Right renal cortex interstitium (tissue), 3 donors: ENCODE measurements around the gene MACROD2. TPM values are rescaled to one million over a fixed set of nuclear protein-coding genes. Genes with fewer than 3 reads are reported as not detected.
"Not testable (repeated sequence)": the region's sequence is repeated elsewhere in the genome, so short reads cannot be mapped to it uniquely, and the experiment has no call there.

ENCODE experiments used
- DNase-seq, 3 donors: peaks; one replicate each; pipeline ENCODE4 v3.0.0-alpha.2; 2013; ENCODE audit warnings: low read depth in 3 of 3, low spot score in 2 of 3
- polyA plus RNA-seq, 3 donors: library from polyadenylated mRNA; unstranded; fragments of 120-200 nt; gene quantifications; one replicate each; pipeline ENCODE4 v1.2.1, GENCODE V29; 2013; ENCODE audit not compliant: insufficient read length in 3 of 3

Gene MACROD2
- polyA plus RNA-seq, 3 donors = 14.4 to 15.6 (median 14.5) TPM

DNA sequence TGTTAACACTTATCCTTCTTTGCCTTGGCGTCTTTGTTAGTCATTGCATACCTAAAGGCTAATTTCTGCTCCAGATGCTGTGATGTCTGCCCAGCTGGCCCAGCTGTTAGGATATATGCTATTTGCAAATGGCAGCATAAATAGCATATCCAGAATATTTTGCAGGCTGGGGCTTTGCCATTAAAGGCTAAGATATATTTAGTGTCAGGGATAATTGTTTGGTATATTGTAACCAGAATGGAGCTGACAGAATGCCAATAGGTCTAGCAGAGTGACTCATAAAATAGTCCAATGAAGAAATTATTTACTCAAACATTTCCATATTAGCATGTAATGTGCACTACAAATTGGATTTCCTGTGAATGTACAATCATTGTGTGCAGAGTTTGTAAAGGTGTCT lies 926.2 kb downstream of the MACROD2 start:
- DNase-seq = no peak

GRCh38 chr20:14922503-14923267 lies 927.4 kb downstream of the MACROD2 start:
- no peak for DNase-seq

DNA sequence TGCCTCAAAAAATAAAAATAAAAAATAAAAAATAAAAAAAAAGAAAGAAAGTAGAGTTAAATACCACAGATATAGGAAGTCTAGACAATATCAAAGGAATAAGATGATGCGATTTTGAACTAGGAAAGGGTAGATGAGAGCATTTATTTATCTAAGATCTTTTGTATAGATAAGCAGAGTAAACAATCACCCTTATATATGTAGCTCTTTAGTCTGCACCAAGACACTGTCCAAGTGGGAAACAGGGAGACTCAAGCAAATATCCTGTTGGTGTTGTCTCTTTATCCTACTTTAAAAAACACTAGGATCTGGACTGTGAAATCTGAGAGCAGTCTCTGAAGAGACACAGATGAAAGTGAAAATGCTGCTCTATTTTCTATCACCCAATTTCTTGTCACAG lies 929.1 kb downstream of the MACROD2 start:
- DNase-seq = no peak

GRCh38 chr20:14925300-14925699 lies 930.0 kb downstream of the MACROD2 start:
- no peak for DNase-seq

- not testable (repeated sequence) for DNase-seq
Observed at GRCh38 chr20:14926436-14926835, 931.1 kb downstream of the MACROD2 start.

- DNase-seq = no peak
Observed at GRCh38 chr20:14928083-14928482, 932.8 kb downstream of the MACROD2 start.

GRCh38 chr20:14929388-14929787 lies 934.1 kb downstream of the MACROD2 start:
- no peak for DNase-seq

GRCh38 chr20:14932040-14932439 lies 936.7 kb downstream of the MACROD2 start:
- no peak for DNase-seq

DNA sequence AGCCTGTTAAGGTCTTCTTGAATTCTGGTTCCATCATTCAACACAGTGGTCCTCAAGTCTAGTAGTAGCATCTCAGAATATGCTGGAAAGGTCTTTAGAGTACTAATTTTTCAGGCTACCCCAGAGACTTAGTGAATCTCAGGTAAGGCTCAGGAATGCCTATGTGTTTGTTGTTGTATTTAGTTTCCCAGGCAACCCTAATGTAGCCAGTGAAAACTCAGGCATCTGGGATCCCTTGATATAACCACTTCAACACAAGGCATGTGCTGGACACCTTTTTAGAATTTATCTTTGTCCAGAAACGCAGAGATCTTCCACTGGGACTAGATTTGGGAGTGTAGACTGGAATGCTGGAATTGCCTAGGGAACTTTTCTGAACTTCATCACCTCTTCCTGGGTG lies 940.0 kb downstream of the MACROD2 start:
- no peak for DNase-seq

DNA sequence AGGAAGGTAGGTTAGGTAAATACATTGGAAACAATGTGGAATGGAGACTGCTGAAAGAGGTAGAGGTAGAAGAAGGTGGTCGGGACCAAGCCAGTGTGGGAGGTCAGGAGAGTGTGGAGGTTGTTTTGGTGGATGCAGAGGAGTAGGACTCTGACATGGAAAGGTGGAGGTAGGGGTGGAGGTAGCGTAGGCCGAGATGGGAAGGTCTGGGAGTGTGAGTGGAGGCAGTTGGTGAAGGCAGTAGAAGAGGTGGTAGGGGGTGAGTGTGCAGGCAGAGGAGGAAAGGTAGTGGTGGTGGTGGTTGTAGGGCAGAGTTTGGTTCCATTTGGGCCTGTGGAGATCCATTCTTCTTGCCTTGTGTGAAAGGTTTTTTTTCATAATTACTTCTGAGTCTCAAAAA lies 941.7 kb downstream of the MACROD2 start:
- DNase-seq = no peak

- no peak for DNase-seq
Observed at GRCh38 chr20:14937846-14938245, 942.5 kb downstream of the MACROD2 start.

DNA sequence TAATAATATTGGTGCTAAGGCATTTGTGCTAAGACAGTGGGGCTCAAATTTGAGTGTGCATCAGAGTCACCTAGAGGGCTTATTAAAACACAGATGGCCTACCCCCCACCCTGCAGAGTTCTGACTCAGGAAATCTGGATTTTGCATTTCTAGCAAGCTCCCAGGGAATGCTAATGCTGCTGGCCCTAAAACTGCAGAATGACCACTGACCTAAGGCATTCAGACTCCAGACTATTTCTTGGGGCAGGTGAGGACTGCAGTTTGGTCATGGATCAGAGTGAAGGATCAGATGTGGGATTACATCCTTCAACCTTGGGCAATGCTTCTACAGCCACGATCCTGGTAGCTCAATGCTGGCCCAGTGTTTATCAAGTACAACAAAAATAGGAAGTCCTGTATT lies 952.2 kb downstream of the MACROD2 start:
- DNase-seq = no peak

GRCh38 chr20:14947946-14948345 lies 952.6 kb downstream of the MACROD2 start:
- DNase-seq = no peak

DNA sequence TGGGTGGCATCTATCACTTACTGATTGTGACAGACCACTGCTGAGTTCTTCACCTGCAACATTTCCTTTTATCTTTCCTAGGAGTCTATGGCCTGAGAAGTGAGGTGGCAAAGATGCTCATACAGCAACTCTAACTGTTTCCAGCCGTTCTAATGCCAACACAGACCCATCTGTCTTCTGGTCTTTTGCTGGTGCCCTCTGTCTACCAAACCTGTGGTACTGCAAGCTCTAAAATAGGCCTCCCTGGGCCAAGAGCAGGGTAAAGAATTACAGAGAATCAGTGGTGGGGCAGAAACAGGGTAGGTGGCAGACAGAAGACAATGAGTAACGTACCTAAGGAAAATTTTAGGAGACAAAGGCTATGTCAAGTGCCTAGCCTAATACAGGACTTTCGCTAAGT lies 953.1 kb downstream of the MACROD2 start:
- no peak for DNase-seq

DNA sequence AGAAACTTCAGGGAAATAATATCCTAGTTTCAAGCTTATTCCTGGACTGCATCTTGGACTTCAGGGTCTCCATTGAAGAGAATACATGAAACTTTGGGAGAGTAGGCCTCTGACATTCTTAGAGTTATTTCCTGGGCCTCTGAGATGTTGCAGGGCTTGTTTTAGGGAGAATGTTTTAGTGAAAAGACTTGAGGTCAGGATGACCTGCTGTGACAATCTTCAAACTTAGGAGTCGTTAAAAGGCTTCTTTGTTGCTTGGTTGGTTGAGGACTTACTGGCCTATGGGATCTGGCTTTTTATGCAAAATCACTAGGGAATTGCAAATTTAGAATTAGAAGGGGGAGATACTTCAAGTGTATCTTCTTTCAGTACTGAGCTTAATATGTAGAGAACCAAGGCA lies 955.3 kb downstream of the MACROD2 start:
- no peak for DNase-seq

DNA sequence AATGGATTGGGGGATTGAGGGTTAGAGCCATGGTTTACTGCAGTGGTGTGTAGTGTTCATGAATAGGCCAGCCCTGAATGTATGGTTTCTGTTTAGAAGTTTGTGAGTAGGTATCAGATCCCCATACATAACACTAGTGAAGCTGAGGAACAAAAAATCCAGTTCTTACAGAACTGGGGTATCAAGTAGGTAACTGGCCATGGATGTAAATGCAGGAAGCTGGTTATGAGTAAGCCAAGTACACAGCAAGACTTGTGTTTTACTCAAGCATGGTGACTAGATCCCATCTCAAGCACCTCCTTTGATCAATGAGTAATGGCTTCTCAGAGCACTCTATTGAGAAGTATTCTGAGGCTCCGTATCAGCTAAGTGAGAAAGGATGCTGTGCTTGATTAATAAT lies 955.8 kb downstream of the MACROD2 start:
- no peak for DNase-seq

- no peak for DNase-seq
Observed at GRCh38 chr20:14951707-14952418, 956.5 kb downstream of the MACROD2 start.

DNA sequence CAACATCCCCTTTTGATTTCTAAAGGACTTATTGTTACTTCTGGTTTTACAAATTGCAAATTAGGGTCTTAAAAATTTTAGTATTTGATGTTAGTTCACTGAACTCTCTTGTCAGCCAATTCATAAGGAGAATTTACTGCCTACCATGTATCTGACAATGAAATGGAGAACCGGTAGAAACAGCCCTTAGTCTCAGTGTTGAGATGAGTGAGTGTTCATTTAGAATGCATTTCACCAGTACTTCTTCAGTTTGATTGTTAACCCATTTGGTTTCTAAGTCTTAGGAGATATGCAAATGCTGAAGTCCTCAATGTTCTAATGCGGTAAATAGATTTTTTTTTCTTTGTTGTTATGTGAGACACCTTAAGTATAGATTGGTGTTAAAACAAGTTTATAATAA lies 958.4 kb downstream of the MACROD2 start:
- DNase-seq = no peak

DNA sequence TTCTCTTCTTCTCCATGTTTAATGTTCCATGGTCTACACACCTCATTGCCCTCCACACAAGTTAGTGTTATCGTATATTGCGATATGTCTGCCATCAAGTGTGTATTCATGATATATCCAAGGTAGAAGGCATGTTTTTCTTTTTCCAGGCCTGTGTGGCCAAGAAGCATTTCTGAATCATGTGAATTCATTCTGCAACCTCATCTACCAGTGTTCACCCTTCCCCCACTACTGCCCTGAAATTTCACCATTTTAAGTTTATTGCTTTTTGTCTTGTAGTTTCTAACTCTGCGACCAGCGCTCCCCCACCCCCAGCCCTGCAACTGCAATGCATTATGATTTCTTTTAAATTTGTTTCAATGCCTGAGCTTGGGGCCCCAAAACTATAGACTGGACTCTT lies 960.1 kb downstream of the MACROD2 start:
- no peak for DNase-seq

DNA sequence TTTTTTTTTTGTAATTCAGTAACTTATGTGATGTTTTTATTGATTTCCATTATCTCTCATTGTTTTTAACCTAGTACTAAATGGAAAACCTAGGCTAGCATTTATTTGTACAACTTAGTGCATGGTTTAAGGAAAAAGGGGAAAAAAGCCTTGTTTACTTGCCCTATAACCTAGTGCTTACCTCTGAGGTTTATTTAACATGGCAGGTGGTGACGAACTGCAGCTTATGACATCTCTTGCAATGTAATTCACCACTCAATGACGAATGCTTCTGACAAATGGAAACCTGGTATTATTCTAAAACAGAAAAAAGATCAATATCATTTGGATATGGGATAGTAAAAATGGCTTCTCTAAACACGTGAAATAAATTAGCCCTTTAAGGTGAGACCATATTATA lies 960.7 kb downstream of the MACROD2 start:
- DNase-seq = no peak

GRCh38 chr20:14956538-14956937 lies 961.2 kb downstream of the MACROD2 start:
- no peak for DNase-seq

DNA sequence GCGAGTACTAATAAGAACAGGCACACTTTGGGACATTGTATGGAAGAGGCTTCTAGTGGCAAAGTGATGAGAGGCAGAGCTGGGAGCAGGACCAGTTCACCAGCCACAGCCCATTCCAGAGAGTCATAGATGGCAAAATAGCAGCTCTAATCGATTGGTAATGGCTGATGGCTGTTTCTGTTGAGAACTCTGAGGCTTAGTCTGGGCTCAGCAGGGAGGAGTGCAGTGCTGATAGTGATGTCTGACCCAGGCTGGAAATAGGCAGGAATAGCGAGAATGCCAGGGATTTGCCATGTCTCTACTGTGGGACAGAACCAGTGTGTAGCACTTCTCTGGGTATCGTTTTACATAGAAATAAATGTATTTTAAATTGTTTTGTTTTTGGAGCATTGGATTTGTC lies 962.1 kb downstream of the MACROD2 start:
- no peak for DNase-seq
